ENCODE results near the gene CXCL6.

CXCL6 gene

DNA sequence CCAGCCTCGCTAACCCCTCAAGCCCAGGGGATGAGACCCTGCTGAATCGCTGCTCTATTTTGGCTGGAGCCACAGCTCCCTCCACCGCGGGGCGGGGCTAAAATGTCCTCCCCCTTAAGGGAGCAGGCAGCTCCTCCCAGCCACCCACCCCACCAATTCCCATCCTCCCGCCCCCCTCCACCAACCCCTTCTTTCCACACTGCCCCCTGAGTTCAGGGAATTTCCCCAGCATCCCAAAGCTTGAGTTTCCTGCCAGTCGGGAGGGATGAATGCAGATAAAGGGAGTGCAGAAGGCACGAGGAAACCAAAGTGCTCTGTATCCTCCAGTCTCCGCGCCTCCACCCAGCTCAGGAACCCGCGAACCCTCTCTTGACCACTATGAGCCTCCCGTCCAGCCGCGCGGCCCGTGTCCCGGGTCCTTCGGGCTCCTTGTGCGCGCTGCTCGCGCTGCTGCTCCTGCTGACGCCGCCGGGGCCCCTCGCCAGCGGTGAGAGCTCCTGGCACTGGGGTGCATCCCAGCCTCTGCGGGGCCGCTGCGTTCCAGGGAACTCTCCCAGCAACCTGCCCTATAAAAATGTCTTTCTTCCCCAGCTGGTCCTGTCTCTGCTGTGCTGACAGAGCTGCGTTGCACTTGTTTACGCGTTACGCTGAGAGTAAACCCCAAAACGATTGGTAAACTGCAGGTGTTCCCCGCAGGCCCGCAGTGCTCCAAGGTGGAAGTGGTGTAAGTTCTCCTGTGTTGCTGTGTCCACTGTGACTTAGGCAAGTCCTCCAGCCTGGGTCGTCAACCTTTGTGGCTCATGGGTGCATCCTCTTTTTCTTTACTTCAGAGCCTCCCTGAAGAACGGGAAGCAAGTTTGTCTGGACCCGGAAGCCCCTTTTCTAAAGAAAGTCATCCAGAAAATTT, at the start of gene CXCL6:
Gene CXCL6, plus strand, starts transcription at position 306 of the 907 bp plus-strand sequence. Its CDS starts 73 bp downstream, at position 379.
- no peak for DNase-seq

DNA sequence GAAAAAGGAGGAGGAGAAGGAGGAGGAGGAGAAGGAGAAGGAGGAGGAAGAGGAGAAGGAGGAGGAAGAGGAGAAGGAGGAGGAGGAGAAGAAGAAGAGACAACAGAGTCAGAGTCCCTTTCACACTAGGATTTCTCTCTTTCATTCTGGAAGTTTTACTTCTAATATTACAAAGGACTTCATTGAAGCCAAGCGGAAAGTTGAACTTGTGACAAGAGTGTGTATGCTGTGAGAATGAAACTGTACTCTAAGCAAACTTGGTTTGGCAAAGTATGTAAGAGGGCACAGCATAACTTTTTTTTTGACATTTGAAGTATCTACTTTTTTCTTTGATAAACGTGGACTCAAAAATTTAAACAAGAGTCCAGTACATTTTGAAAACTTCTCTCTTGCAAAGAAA, 48.1 kb upstream of the CXCL6 start:
- DNase-seq, result no peak

GRCh38 chr4:73798842-73799241, 37.6 kb upstream of the CXCL6 start:
- no peak for DNase-seq

- no peak for DNase-seq
Observed at GRCh38 chr4:73800206-73800605, 36.3 kb upstream of the CXCL6 start.

DNA sequence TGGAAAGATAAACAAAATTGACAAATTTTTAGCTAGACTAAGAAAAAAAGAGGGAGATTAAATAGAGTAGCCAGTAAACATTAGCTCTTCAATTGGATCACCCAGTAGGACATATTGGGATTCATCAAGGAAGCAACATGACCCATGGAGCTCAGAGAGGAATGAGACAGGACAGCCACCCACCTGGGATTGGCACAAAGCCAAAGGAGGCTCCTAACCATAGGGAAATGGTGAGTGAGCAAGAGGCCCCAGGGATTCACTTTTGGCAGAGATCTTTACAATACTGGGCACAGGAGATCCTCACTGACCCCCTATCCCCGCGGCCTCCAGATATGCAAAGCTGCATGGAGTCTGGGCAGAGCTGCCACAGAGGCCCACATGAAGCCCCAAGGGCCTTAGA, 34.8 kb upstream of the CXCL6 start:
- DNase-seq, result no peak

DNA sequence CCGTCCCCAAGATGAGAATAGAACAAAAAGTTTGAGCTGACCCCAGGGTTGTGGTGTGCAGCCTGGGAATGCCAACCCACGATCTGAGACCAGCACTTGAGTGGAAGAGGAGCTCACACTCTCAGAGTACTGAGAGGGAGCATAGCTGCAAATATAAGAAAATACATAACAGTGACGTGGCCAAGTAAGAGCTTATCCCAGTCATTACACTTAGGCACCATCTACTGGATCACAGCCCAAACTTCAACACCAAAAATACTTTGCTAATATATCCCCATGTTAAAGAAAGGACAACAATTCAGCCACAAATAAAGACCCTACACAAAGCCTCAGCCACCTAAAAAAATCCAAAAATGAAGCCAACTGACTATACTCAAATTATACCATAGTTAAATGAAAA, 33.3 kb upstream of the CXCL6 start:
- DNase-seq, result no peak

DNA sequence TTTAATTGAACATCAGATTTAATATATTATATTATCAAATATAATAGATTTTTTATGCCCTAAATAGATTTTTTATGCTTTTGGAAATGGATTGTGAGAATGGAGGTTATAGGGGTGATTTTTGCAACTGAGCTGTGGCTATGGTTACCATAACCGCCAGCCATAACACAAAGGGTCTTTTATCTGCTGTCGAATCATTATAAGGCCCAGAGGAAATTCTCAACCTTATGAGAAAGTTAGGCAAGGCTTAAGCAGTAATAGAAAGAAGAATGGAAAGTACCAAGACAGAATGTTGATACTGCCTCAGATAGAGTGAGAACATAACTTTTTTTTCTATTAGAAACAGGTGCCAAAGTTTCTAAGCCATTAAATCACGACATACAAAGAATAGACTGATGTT, 26.3 kb upstream of the CXCL6 start:
- no peak for DNase-seq

GRCh38 chr4:73811841-73812240, 24.6 kb upstream of the CXCL6 start:
- DNase-seq, result no peak

DNA sequence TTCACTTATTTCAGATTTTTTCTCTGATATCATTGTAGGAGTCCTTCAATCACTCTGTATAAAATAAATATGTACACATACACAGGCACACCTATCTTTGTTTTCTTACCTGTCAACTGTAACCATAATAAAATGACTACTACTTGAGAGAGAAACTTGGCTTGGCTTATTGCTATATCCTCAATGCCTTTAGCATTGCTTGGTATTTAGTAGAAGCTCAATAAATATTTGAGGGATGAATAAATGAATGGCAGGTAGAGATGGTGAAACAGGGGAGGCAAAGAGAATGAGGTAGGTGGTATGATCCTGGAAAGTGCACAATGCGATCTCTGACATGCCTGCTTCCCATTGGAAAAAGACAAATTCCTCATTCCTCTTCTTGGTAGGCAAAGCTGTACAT, 21.8 kb upstream of the CXCL6 start:
- DNase-seq, result no peak

GRCh38 chr4:73815145-73815544, 21.3 kb upstream of the CXCL6 start:
- DNase-seq, result no peak

- DNase-seq, result no peak
Observed at GRCh38 chr4:73816814-73817213, 19.7 kb upstream of the CXCL6 start.

- DNase-seq, result no peak
Observed at GRCh38 chr4:73817341-73817740, 19.1 kb upstream of the CXCL6 start.

DNA sequence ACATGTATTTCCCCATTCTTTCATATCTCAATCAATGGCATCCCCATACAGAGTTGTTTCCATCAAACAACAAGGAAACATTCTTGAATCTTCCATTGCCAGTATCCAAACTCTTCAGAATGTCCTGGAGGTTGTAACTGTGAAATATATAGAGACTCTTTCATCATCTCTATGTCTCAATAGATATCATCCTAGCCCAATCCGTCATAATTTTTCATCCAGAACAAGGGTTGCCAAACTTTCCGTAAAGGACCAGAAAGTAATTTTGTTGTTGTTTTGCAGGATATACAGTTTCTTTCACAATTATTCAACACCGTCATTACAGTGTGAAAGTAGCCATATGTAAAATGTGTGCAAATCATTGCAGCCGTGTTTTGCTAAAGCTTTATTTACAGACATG, 15.2 kb upstream of the CXCL6 start:
- no peak for DNase-seq

DNA sequence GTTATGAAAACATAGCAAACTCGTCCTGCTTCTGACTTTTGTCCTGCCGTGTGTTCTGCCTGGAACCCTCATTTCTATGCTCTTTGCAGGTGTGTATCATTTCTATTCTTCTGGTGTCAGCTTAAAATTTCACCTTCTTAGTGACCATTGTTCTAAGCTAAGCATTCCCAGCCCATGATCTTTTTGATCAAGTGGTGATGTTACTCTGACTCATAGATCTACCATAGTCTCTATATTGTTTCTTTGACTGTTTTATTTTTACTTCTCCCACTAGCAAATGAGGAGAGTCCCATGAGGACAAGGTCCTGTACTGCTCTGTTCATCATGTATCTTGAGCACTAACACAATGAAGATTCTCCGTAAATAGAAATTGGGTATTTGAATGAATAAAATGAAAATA, 14.1 kb upstream of the CXCL6 start:
- DNase-seq, result no peak

- no peak for DNase-seq
Observed at GRCh38 chr4:73822812-73823504, 13.5 kb upstream of the CXCL6 start.

GRCh38 chr4:73823760-73824159, 12.7 kb upstream of the CXCL6 start:
- no peak for DNase-seq

DNA sequence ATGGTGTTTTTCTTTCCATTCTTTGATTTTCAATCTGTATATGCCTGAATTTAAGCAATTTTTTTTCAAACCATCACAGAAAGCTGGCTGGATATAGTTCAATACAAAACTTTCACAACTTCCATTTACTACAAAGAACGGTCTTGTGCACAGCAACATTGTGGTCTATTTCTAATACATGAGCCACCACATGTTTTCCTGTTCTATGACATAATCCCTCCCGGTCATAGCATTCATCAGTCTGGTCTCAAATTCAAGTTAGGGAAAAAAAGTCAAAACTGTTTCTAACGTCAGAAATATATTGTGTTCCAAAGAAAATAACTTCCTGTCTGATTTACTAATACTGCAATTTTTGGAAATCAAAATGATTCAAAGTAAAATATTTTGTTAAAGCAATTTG, 7.5 kb upstream of the CXCL6 start:
- no peak for DNase-seq

DNA sequence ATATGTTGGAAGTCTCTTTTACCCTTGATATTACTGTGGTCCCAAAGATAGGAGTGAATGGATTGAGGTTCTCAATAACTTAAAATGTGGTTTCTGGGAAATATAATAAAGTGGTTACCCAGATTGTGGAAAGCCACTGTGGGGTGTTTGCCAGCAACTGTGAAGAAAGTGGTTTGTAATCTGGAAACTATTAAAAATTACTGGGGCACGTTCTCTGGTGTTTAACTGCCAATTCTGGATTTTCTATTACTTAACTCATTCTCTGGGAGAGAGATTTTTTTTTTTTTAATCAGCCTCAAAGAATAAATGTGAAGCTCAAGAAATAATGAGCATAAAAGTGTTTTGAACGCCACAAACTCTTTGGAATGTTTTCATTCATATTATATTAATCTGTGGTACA, 4.9 kb upstream of the CXCL6 start:
- no peak for DNase-seq

DNA sequence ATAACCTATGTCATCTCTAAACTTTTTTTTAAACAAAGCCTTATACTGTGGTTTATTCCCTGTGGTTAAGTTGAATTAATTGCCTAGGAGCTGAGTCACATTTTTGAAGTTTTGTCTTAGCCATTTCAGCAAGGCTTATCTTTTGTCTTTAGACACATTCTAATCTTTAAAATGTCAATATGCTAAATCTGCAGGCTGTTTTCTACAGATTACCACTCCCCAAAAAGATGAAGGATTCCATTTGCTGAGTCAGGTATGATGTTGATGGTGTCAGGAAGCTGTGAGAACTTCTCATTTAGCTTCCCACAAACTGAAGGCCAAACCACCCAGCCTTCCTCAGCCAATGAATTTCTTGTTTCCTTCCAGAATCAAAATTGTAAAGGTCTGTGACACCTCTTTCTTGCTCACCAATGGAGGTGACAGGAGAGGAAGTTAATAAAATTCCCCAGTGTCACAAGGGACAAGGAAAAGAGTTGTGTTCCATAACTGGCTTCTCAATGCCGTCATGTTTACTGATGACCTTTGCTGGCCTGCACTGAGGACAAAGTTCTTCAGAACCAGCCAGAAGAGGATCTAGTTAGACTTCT, 3.7 kb upstream of the CXCL6 start:
- DNase-seq, result no peak

GRCh38 chr4:73839071-73839470, 2.6 kb downstream of the CXCL6 start:
- DNase-seq, result no peak

DNA sequence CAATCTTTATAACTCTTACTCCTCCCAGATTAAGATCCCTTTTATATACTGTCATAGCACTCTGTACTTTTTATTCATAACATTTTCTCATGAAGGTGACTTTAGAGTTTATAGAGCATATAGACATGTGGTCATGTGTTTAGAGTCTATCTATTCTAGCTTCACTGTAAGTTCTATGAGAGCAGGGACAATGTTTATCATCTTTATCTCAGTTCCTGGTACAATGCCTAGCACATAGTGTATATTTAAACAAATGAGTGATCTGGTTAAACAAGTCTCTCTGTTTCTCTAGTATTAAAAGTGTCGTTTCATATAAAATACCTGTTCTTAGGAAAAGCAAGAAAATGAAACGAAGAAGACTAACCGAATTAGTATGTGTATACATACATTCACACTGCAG, 3.2 kb downstream of the CXCL6 start:
- no peak for DNase-seq

DNA sequence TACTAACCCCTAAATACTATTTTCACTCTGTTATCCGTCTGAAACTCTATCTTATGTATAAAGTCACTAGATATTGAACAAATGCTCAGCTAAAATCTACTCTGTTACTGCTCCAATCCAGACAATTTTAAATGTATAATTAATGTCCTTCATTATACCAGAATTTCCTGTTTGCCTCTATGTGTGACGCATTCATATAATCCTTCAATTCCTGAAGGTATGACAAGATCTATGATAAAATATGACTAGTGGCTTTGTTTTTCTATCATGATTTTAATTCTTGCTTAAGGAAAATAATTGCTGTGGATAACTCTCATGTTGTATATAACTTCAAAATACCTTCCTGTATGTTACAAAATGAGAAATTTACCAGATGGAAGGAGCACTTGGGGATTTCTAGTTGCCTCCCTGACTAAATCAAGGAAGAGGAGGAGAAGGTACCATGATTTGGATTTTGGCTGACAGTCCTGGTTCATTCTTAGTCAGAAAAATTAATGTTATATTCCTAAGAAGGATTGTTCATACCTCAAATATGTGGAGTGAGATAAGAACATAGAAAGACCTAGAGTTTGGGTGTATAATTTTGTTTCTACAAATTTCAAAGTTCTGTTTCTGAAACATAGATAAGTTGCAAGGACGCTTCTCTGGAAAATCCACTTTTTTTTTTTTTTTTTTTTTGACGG, 4.9 kb downstream of the CXCL6 start:
- no peak for DNase-seq

DNA sequence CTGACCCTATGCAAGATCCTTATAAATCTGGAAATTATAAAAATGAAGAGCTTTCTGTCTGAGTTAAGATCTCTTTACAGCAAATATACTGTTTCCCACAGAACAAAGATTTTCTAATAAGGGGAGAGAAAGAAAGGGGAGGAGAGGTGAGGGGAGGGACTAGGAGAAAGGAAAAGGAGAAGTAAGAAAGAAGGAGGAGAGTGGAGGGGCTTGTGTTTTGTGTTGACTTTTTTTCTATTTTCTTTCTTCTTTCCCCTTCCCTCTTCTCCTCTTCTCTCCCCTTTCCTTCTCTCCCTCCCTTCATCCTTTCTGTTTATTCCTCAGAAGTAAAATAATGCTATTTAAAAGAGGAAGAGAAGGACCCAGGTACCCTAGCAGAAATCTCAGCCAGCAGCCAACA, 6.2 kb downstream of the CXCL6 start:
- no peak for DNase-seq

Data from DMS 273 treated with DMSO at 0.1 percent for 48 hours (cell line).